Astrocyte (in vitro differentiated cells and primary cell): Measurements from ENCODE around the gene ETV5. TPM values are rescaled to one million over a fixed set of nuclear protein-coding genes. Genes with fewer than 3 reads are reported as not detected.

Experiments
- DNase-seq: peaks from one replicate; pipeline ENCODE4 v3.0.0-alpha.2; 2010; ENCODE audit warnings: low read depth
- FAIRE-seq: peaks from 2 replicates; lab custom pipeline; 2011; peaks lifted over from hg19 to GRCh38; lab: Jason Lieb, UNC
- H2AFZ ChIP-seq: 2 replicates; pipeline ENCODE4 v1.6.0; 2012; ENCODE audit warnings: low read depth, low read length, inconsistent platforms
- H3K27ac ChIP-seq: 2 replicates; pipeline ENCODE4 v1.5.1; 2011; ENCODE audit warnings: low read depth, low read length, inconsistent platforms
- H3K27me3 ChIP-seq: 2 replicates; pipeline ENCODE4 v1.6.0; 2011; ENCODE audit warnings: low read length, inconsistent platforms; ENCODE audit not compliant: insufficient read depth
- H3K36me3 ChIP-seq: 2 replicates; pipeline ENCODE4 v1.5.1; 2011; ENCODE audit warnings: low read length, inconsistent platforms; ENCODE audit not compliant: insufficient read depth
- H3K4me1 ChIP-seq: 2 replicates; pipeline ENCODE4 v1.5.1; 2011; ENCODE audit warnings: low read length, inconsistent platforms; ENCODE audit not compliant: insufficient read depth
- H3K4me2 ChIP-seq: 2 replicates; pipeline ENCODE4 v1.6.0; 2012; ENCODE audit warnings: low read length, inconsistent platforms
- H3K4me3 ChIP-seq: 2 replicates; pipeline ENCODE4 v1.5.1; 2011; ENCODE audit warnings: low read depth, mild to moderate bottlenecking, low read length, inconsistent platforms; ENCODE audit not compliant: insufficient read depth
- H3K79me2 ChIP-seq: 2 replicates; pipeline ENCODE4 v1.6.0; 2012; ENCODE audit warnings: mild to moderate bottlenecking, low read length, inconsistent platforms; ENCODE audit not compliant: insufficient read depth
- H3K9ac ChIP-seq: 2 replicates; pipeline ENCODE4 v1.6.0; 2012; ENCODE audit warnings: mild to moderate bottlenecking, low read length, inconsistent platforms
- H3K9me3 ChIP-seq: 2 replicates; pipeline ENCODE4 v1.5.1; 2012; ENCODE audit warnings: low read depth, mild to moderate bottlenecking, low read length, inconsistent platforms; ENCODE audit not compliant: insufficient read depth
- H4K20me1 ChIP-seq: 2 replicates; pipeline ENCODE4 v1.6.0; 2012; ENCODE audit warnings: low read length, inconsistent platforms; ENCODE audit not compliant: insufficient read depth
- H3K27ac Mint-ChIP-seq: one replicate; pipeline ENCODE4 v1.8.0; 2021; ENCODE audit warnings: mild to moderate bottlenecking, mixed read lengths; ENCODE audit not compliant: unreplicated experiment
- H3K27me3 Mint-ChIP-seq: one replicate; pipeline ENCODE4 v1.8.0; 2021; ENCODE audit warnings: low read depth, mixed read lengths; ENCODE audit not compliant: unreplicated experiment
- H3K36me3 Mint-ChIP-seq: one replicate; pipeline ENCODE4 v1.8.0; 2021; ENCODE audit warnings: low read depth, mixed read lengths; ENCODE audit not compliant: unreplicated experiment
- H3K4me1 Mint-ChIP-seq: one replicate; pipeline ENCODE4 v1.8.0; 2021; ENCODE audit warnings: low read depth, mixed read lengths; ENCODE audit not compliant: unreplicated experiment
- H3K4me3 Mint-ChIP-seq: one replicate; pipeline ENCODE4 v1.8.0; 2021; ENCODE audit warnings: mild to moderate bottlenecking, moderate library complexity, mixed read lengths; ENCODE audit not compliant: unreplicated experiment
- H3K9me3 Mint-ChIP-seq: one replicate; pipeline ENCODE4 v1.8.0; 2021; ENCODE audit warnings: mild to moderate bottlenecking, mixed read lengths; ENCODE audit not compliant: unreplicated experiment
- EZH2 ChIP-seq: IDR thresholded peaks from 2 replicates; pipeline ENCODE4 v1.6.1; 2012; ENCODE audit warnings: mild to moderate bottlenecking, low read length, inconsistent platforms; ENCODE audit not compliant: insufficient read depth
- total RNA-seq: library from RNA; stranded (reverse); gene quantifications from 2 replicates; pipeline ENCODE4 v1.2.1, GENCODE V29; 2021
- TF ChIP-seq, protein P1 (sequence below): IDR thresholded peaks from 2 replicates; pipeline ENCODE4 v1.5.1; 2011; ENCODE audit warnings: low read depth, mild to moderate bottlenecking, inconsistent platforms, low read length, moderate library complexity; ENCODE audit not compliant: insufficient read depth

The ETV5 gene
- total RNA-seq, 1 donor from 2014 or later: 55.3 TPM

DNA sequence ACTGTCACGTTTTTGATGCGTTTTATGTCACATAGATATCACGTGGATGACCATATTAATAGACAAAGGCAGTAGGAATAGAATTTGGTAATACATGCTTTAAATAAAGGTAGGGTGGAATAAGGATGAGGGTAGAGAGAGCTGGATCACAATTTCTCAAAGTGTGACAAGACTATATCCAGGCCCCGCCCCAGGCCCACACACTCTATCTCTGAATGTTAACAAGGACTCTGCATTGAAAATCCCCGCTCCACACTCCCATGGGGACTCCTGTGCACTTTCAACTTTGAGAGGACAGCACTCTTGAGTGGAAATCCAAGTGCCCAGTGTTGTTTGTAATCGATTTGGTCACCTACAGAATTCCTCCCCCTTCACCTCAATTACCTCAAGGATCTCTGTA is 31.4 kb downstream of the ETV5 start:
- H3K4me3 ChIP-seq: no peak overlapping the region
- H3K4me2 ChIP-seq: no peak overlapping the region
- Mint-ChIP-seq H3K36me3 (peaks cover 52% of the 10 kb centered on the region), H3K27ac (no peak overlapping the region), H3K9me3 (peaks cover 8% of the 10 kb centered on the region), H3K4me3 (no peak overlapping the region), H3K4me1 (peaks cover 1% of the 10 kb centered on the region), H3K27me3 (no peaks in the 10 kb centered on the region)
- H2AFZ ChIP-seq: no peak overlapping the region
- no peak for FAIRE-seq
- no peaks in the 10 kb centered on the region for H3K79me2 ChIP-seq
- no peak overlapping the region for H3K9ac ChIP-seq
- DNase-seq: no peak
- TF ChIP-seq, protein P1, sequence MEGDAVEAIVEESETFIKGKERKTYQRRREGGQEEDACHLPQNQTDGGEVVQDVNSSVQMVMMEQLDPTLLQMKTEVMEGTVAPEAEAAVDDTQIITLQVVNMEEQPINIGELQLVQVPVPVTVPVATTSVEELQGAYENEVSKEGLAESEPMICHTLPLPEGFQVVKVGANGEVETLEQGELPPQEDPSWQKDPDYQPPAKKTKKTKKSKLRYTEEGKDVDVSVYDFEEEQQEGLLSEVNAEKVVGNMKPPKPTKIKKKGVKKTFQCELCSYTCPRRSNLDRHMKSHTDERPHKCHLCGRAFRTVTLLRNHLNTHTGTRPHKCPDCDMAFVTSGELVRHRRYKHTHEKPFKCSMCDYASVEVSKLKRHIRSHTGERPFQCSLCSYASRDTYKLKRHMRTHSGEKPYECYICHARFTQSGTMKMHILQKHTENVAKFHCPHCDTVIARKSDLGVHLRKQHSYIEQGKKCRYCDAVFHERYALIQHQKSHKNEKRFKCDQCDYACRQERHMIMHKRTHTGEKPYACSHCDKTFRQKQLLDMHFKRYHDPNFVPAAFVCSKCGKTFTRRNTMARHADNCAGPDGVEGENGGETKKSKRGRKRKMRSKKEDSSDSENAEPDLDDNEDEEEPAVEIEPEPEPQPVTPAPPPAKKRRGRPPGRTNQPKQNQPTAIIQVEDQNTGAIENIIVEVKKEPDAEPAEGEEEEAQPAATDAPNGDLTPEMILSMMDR: no peak
- H3K27me3 ChIP-seq: no peaks in the 10 kb centered on the region
- peaks cover 2% of the 10 kb centered on the region for H3K9me3 ChIP-seq
- no peak overlapping the region for H3K27ac ChIP-seq
- H4K20me1 ChIP-seq: peaks cover 2% of the 10 kb centered on the region
- H3K4me1 ChIP-seq: no peaks in the 10 kb centered on the region
- H3K36me3 ChIP-seq: peaks cover 15% of the 10 kb centered on the region

DNA sequence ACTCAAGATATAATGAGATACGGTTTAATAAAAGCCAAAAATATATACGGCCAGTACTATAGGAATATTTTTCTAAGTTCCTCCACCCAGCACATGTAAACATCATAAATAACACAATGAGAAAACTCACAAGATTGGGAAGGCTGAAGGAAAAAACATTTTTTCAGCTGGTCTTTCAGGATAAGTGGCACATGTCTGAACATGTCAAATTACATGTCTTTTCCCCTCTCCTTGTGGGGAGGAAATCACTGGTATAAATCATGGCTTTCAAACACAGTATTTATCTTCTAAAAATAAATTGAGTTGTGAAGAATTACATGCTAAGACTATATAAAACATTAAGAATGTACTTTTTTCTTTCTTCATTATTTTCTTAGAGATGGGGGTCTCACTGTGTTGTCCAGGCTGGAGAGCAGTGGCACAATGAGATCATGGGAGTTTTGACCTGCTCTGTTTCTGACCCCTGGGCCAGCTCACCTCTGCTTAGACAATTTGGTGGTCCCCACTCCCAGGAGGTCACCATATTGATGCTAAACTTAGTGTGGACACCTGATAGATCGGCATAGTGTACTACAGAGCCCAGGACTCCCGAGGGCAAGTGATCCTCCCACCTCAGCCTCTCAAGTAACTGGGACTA is 32.8 kb downstream of the ETV5 start:
- H3K9me3 ChIP-seq: peaks cover 2% of the 10 kb centered on the region
- H3K9ac ChIP-seq: no peak overlapping the region
- TF ChIP-seq, protein P1: no peak
- TF ChIP-seq EZH2: no peak
- no peaks in the 10 kb centered on the region for H3K79me2 ChIP-seq
- no peak for FAIRE-seq
- H3K4me3 Mint-ChIP-seq: no peak overlapping the region
- H3K4me1 ChIP-seq: no peaks in the 10 kb centered on the region
- no peak for DNase-seq
- peaks cover 55% of the 10 kb centered on the region for H3K36me3 Mint-ChIP-seq
- peaks cover 2% of the 10 kb centered on the region for H4K20me1 ChIP-seq
- no peak overlapping the region for H3K4me2 ChIP-seq
- H3K27me3 Mint-ChIP-seq: no peaks in the 10 kb centered on the region
- peaks cover 15% of the 10 kb centered on the region for H3K36me3 ChIP-seq
- H3K4me3 ChIP-seq: no peak overlapping the region
- H3K27ac Mint-ChIP-seq: no peak overlapping the region
- no peak overlapping the region for H3K27ac ChIP-seq
- no peaks in the 10 kb centered on the region for H3K27me3 ChIP-seq
- H3K4me1 Mint-ChIP-seq: peaks cover 1% of the 10 kb centered on the region
- H3K9me3 Mint-ChIP-seq: peaks cover 9% of the 10 kb centered on the region
- H2AFZ ChIP-seq: no peak overlapping the region

DNA sequence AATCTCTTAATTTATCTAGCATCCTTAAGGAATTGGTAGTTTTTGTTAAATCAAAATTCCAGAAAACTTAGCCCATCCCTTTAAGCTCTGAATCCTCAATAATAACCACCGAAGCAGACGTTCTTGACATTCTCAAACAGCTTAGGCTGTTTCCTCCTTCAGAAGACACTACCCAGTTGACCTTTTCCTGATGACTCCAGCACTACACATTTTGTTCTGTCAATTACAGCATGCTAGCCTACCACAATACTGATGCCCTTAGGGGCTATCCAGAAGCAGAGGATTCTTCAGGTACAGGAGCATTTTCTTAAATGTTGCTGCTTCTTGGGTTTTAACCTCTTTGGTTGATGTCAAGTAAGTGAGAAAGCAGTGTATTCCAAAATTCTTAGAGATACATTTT is 33.4 kb downstream of the ETV5 start:
- Mint-ChIP-seq H3K27me3 (no peaks in the 10 kb centered on the region), H3K27ac (no peak overlapping the region), H3K36me3 (peaks cover 54% of the 10 kb centered on the region), H3K4me3 (no peak overlapping the region), H3K4me1 (no peaks in the 10 kb centered on the region), H3K9me3 (peaks cover 9% of the 10 kb centered on the region)
- TF ChIP-seq EZH2: no peak
- TF ChIP-seq, protein P1: no peak
- no peak overlapping the region for H3K4me3 ChIP-seq
- peaks cover 2% of the 10 kb centered on the region for H3K9me3 ChIP-seq
- no peak for DNase-seq
- no peaks in the 10 kb centered on the region for H4K20me1 ChIP-seq
- peaks cover 19% of the 10 kb centered on the region for H3K36me3 ChIP-seq
- no peak for FAIRE-seq
- H3K4me1 ChIP-seq: no peaks in the 10 kb centered on the region
- no peaks in the 10 kb centered on the region for H3K27me3 ChIP-seq
- no peak overlapping the region for H3K9ac ChIP-seq
- H3K27ac ChIP-seq: no peak overlapping the region
- no peak overlapping the region for H2AFZ ChIP-seq
- H3K4me2 ChIP-seq: no peak overlapping the region
- H3K79me2 ChIP-seq: no peaks in the 10 kb centered on the region
